ENCODE results near the gene DNAH9.

DNAH9 gene

GRCh38 chr17:11803231-11803969 is 205.1 kb downstream of the DNAH9 start:
- no peak overlapping the region for H3K4me3 ChIP-seq (ENCODE audit: low read length)
- no peak for TF ChIP-seq CTCF (conservative IDR thresholded peaks at IDR 0.05; ENCODE audit: low read depth, low read length)
- DNase-seq (ENCODE audit: low read depth): no peak

GRCh38 chr17:11805138-11805537 is 206.9 kb downstream of the DNAH9 start:
- H3K4me3 ChIP-seq (ENCODE audit: low read length): no peak overlapping the region
- DNase-seq (ENCODE audit: low read depth): no peak
- TF ChIP-seq CTCF (conservative IDR thresholded peaks at IDR 0.05; ENCODE audit: low read depth, low read length): no peak

- no peak for DNase-seq (ENCODE audit: low read depth)
- TF ChIP-seq CTCF (conservative IDR thresholded peaks at IDR 0.05; ENCODE audit: low read depth, low read length): no peak
- H3K4me3 ChIP-seq (ENCODE audit: low read length): no peak overlapping the region
These were observed 207.7 kb downstream of the DNAH9 start for GRCh38 chr17:11805952-11806351.

GRCh38 chr17:11807606-11808005 is 209.3 kb downstream of the DNAH9 start:
- no peak overlapping the region for H3K4me3 ChIP-seq (ENCODE audit: low read length)
- TF ChIP-seq CTCF (conservative IDR thresholded peaks at IDR 0.05; ENCODE audit: low read depth, low read length): no peak
- no peak for DNase-seq (ENCODE audit: low read depth)

GRCh38 chr17:11813278-11813677 is 215.0 kb downstream of the DNAH9 start:
- TF ChIP-seq CTCF (conservative IDR thresholded peaks at IDR 0.05; ENCODE audit: low read depth, low read length): no peak
- no peak for DNase-seq (ENCODE audit: low read depth)
- no peak overlapping the region for H3K4me3 ChIP-seq (ENCODE audit: low read length)

GRCh38 chr17:11813871-11814270 is 215.6 kb downstream of the DNAH9 start:
- no peak for DNase-seq (ENCODE audit: low read depth)
- H3K4me3 ChIP-seq (ENCODE audit: low read length): no peak overlapping the region
- no peak for TF ChIP-seq CTCF (conservative IDR thresholded peaks at IDR 0.05; ENCODE audit: low read depth, low read length)

GRCh38 chr17:11814655-11815262 is 216.5 kb downstream of the DNAH9 start:
- no peak overlapping the region for H3K4me3 ChIP-seq (ENCODE audit: low read length)
- DNase-seq (ENCODE audit: low read depth): no peak
- TF ChIP-seq CTCF (conservative IDR thresholded peaks at IDR 0.05; ENCODE audit: low read depth, low read length): no peak

Measured in retinal pigment epithelial cell (primary cell).